22Rv1 (cell line): ENCODE measurements around the gene ODF2.

Source experiments
- ZFX ChIP-seq: fragments of 450-650 bp; IDR thresholded peaks from 2 replicates; pipeline ENCODE4 v1.6.1; 2017; ENCODE audit warnings: antibody characterized with exemption, borderline replicate concordance
- TF ChIP-seq, protein P1 (sequence below): fragments of 450-650 bp; IDR thresholded peaks from 2 replicates; pipeline ENCODE4 v1.5.1; 2017; ENCODE audit warnings: mild to moderate bottlenecking

- TF ChIP-seq, protein P1, sequence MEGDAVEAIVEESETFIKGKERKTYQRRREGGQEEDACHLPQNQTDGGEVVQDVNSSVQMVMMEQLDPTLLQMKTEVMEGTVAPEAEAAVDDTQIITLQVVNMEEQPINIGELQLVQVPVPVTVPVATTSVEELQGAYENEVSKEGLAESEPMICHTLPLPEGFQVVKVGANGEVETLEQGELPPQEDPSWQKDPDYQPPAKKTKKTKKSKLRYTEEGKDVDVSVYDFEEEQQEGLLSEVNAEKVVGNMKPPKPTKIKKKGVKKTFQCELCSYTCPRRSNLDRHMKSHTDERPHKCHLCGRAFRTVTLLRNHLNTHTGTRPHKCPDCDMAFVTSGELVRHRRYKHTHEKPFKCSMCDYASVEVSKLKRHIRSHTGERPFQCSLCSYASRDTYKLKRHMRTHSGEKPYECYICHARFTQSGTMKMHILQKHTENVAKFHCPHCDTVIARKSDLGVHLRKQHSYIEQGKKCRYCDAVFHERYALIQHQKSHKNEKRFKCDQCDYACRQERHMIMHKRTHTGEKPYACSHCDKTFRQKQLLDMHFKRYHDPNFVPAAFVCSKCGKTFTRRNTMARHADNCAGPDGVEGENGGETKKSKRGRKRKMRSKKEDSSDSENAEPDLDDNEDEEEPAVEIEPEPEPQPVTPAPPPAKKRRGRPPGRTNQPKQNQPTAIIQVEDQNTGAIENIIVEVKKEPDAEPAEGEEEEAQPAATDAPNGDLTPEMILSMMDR = no peak
- no peak for TF ChIP-seq ZFX
These were observed 46.4 kb upstream of the ODF2 start for GRCh38 chr9:128409450-128409849.
